GM18858 (cell line): ENCODE results near the gene EPHB2.
"Not testable (repeated sequence)": the region's sequence is repeated elsewhere in the genome, so short reads cannot be mapped to it uniquely, and the experiment has no call there.

ENCODE experiments used
- ATAC-seq: cut with Tn5 transposase; IDR thresholded peaks from one replicate; pipeline ENCODE4 v1.9.1; 2021; ENCODE audit not compliant: unreplicated experiment

Gene EPHB2

DNA sequence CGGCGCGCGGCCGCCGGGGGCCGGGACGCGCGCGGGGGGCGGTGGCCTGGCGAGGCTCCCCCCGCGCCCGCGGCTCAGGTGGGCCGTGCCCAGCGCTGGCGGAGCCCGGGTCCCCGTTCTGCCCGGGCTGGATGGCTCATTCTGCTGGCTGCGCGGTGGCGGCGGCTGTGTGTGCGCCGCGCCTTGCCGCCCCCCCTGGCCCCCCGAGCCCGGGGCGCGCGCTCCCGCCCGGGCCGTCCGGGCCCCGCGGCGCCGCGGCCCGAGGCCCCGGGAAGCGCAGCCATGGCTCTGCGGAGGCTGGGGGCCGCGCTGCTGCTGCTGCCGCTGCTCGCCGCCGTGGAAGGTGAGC is at the start of gene EPHB2:
EPHB2 (plus strand) TSS at position 139 of the 349 bp plus-strand sequence; CDS start at position 283, 144 bp downstream.
- no peak for ATAC-seq

DNA sequence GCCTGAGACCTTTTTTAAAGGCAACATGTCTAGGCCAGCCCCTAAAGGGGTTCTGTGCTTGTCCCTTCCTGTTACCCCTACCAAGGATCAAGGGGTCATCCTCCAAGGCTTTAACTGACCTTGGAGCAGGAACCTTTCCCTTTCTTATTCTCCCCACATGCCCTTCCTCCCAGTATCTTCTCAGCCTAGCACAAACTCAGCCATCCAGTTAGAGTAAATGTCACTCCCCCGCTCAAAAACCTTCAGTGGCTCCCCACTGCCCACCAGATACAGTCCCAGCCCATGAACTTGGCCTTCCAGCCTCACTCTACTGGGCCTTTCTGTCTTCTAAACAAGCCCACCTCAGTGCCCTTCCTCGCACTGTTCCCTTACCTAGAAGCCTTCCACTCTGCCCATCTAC is 48.8 kb upstream of the EPHB2 start:
- no peak for ATAC-seq

DNA sequence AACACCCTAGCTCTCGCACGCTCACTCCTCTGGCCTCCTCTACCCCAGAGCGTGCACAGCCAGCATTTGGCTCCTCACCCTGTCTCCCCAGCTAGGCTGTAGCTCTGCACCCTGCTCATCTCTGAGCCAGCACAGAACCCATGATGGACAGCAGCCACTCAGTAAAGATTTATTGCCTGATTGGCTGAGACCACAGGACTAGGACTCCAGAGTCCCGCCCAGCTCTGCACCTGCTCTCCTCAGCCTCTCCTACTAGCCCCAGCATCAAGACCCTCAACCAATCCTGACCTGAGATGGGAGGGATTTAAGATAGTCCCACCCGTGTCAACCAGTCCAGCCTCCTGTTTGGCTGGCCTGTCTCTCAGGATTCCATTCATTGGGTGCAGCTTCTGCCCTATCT is 48.3 kb upstream of the EPHB2 start:
- ATAC-seq, result no peak

DNA sequence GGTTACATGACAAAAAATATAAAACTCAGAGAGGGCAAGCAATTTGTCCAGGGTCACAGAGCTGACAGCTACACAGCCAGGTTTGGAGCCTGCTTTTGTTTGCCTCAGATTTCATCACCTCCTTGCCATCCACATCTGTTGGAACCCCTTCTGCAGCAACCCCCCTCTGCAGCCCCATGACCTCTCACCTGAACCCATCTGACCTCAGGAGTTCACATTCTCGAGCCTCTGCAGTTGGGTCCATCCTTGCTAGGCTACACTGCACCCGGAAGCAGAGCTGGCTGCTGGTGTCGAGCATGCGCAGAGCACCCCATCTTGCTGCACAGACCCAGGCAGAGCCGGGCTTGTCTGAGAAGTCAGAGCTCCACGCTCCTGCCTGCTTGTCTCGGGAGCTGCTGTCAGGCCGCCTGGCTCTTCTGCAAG is 47.6 kb upstream of the EPHB2 start:
- ATAC-seq, result no peak

DNA sequence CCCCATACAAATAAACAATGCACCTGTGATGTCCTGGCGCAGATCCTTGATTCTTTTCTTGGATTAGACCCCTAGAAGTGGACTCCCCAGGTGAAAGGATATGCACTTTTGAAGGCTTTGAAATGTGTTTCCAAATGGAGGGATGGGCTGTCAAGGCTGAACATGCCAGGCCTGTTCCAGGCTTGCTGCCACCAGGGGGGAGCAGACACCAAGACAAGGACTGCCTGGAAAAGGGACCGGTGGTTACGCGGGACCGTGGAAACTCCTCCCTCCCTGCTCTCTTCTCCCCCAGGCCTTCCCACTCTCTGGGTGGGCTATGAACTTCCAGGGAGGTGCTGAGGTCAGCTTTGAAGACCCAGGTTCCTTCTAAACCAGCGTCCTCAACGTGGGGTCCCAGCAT is 44.9 kb upstream of the EPHB2 start:
- no peak for ATAC-seq

DNA sequence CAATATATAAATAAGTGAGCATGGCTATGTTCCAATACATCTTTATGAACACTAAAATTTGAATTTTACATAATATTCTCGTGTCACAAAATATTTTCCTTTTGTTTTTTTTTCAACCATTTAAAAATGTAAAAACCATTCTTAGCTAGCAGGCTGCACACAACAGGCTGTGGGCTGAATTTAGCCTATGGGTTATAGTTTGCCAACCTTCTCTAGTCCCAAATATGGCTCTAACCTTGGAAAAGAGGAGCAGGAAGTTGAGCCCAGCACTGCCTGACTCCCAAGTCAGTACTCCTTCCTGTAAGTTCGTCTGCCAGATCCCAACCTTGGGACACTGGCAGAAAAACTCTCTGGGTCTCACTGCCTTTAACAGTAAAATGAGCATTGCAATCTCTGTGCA is 44.2 kb upstream of the EPHB2 start:
- no peak for ATAC-seq

DNA sequence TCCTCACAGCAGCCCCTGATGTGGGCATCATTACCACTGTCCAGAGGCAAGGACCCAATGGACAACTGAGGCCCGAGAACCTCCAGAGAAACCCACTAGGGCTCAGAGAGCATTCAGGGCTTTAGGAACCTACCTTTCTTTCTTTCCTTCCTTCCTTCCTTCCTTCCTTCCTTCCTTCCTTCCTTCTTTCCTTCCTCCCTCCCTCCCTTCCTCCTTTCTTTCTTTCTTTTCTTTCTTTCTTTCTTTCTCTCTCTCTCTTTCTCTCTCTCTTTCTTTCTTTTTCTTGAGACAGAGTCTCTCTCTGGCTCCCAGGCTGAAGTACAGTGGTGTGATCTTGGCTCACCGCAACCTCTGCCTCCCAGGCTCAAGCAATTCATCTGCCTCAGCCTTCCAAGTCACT is 41.8 kb upstream of the EPHB2 start:
- not testable (repeated sequence) for ATAC-seq

DNA sequence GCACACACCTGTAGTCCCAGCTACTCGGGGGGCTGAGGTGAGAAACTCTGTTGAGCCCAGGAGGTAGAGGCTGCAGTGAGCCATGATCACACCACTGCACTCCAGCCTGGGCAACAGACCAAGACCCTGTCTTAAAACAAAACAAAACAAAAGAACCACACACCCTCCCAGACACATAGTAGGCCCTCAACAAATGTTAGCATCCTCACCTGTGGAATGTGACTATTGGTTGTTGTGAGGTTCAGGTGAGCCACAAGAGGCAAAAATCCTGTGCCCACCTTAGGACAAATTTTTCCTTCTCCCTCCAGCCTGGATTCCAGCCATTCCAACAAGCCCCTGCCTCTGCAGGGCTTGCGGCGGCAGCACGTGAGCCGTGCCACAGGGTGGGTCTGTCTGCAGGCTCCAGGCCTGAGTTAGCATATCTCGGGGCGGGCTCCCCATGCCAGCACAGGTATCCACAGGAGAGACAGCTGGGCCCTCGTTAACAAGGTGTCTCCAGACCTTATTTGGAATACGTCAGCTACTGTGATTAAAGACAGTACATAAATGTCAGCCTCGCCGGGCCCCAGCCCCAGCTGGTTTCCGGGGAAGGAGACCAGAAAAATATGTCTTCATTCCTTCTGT is 40.2 kb upstream of the EPHB2 start:
- ATAC-seq, result no peak

DNA sequence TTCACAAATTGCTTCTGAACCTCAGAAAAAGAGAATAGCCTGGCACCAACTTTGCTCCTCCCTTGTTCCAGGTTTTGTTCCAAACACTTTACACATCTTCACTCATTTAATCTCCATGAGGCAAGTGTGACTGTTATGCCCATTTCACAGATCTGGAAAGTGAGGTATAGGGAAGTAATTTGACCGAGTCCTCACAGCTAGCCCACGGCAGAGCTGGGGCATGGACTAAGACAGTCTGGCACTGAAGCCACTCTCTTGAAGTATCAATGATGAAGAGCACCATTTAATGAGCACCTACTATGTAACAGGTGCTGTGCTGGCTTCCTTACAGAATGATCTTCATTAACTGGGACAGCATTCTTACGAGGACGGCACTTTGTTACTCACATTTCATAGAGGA is 38.6 kb upstream of the EPHB2 start:
- no peak for ATAC-seq

DNA sequence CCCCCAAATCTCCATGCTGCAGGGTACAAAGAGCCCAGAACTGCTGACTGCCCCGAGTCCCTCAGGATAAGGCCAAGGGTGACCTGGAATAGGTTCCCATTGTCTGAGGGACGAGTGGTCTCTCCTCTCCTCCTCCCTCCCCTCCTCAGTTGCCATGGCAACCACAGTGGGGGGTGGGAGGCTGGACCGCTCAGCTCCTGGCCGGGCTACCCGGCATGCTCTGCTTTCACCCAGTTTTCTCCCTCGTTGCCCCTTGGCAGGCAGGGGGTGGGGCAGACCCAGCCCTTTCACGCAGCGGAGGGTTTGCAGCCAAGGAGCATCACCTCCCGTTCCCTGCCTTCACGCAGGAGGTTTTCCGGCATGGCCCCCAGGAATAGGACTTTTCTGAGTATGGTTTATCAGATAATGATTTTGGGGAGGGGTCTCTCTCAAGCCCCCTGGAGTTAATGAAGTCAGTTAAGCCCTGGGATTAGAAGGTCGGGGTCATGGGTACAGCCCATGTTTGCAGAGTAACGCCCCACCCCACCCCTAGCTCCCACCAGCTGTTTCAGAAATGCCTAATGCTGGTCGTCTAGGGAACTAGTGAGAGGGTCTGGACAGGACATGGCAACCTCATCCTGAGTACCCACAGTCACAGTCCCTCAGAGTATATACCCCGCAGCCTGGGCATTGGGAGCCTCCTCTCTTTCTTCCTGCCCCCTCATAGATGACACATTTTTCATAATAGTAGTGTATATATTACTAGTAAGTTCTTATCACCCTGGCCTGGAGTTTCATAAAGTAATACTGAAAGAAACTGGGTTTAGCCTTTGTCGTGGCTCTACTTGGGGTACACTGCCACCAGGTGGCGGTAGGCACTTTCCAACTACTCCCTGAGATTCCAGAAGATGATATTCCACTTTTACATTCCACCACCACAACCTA is 36.9 kb upstream of the EPHB2 start:
- no peak for ATAC-seq

DNA sequence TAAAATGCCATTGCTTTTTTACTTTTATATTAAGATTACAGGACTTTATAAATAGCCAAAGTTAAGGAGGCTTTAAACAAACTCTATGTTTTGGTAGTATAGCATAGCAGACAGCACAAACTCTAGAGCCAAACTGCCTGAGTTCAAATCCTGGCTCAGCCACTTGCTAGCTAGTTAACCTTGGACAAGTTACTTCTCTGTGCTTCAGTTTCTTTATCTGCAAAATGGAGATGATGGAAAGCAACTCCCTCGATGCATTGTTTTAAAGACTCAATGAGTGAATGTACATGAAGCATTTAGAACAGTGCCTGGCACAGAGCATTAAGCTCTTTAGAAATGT is 36.3 kb upstream of the EPHB2 start:
- ATAC-seq, result no peak

DNA sequence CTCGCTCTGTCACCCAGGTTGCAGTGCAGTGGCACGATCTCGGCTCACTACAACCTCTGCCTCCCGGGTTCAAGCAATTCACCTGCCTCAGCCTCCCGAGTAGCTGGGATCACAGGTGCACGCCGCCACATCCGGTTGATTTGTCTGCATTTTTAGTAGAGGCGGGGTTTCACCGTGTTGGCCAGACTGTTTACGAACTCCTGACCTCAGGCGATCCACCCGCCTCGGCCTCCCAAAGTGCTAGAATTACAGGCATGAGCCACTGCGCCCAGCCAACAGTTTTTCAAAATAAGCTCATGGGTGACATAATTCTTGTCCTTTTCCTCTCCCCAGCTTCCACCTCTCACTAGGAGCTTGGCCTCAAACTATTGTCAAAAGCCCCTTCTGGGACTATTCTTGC is 34.5 kb upstream of the EPHB2 start:
- not testable (repeated sequence) for ATAC-seq

DNA sequence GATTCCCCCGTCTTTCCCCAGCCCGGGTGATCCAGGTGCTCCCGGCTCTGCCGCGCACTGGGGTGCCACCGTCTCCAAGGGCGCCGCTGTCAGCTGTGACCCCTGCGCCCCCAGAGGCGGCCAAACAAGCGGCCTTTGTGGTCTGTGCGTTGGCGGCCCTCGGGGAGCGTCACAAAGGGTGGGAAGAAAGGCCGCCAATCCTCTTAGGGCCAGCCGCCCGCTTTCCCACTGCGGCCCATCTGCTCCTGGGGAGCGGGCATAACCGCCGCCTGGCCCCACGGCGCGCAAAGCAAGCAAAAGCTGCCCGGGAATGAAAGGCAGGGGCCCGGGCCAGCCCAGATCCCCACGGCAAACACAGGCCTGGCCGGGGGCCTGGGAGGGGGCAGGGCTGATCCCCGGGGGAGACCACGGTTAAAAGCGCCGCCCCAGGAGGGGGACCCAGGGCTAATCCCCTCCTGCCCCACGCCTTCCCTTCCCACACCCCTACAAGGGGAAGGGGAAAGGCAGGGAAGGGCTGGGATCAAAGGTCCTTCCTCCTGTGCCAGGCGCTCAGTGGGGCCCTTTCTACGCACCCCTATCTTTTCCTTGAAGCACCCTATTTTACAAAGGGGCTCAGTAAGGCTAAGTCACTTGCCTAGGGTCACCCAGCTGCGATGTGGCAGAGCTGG is 33.6 kb upstream of the EPHB2 start:
- ATAC-seq, result no peak

DNA sequence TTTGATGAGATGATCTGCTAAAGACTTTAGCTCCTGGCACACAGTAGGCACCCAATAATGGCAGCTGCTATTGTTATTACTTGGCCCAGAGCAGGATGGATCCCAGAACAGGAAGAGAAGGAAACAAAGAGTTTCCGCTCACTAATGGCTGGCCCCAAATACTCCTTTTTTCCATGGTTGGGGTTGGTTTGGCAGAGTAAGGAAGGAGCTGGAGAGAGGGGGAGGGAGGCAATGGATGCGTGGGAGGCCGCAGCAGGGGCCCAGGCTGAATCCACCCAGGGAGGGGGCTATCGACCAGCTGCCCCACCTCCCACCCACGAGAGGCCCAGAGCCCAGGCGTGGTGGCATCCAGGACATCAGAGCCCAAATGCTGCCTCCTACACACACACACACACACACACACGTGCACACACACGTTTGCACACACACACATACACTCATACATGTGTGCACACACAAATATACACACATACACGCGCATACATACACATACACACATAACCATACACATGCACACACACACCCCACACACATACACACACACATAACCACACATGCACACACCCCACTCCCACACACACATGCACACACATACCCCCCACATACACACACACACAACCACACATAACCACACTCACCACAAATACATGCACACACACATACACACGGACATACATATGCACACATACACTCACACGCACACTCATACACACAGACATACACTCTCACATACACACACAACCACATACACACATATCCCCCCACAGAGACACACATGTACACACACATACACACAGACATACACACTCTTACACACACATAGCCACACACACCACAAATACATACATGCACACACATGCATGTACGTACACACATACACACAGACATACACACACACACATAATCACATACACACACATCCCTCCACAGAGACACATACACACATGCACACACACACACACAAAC is 32.4 kb upstream of the EPHB2 start:
- ATAC-seq, result no peak

DNA sequence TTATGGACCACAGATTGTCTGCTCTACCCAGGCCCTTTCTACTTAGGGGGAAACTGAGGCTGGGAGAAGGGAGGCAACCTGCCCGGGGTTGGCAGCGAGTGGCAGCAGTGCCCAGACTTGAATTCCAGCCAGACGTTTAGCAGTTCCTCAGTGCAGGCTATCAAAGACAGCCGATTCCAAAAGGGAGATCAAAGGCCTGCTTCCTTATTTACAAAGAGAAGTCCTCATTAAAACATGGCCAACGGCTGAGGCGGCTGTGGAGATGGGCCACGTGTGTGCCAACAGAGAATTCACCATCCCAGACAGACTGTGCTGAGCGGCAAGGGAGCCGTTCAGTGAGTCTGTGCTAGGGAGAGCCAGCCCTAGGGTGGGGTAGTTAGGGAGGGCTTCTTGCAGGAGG is 29.9 kb upstream of the EPHB2 start:
- no peak for ATAC-seq

DNA sequence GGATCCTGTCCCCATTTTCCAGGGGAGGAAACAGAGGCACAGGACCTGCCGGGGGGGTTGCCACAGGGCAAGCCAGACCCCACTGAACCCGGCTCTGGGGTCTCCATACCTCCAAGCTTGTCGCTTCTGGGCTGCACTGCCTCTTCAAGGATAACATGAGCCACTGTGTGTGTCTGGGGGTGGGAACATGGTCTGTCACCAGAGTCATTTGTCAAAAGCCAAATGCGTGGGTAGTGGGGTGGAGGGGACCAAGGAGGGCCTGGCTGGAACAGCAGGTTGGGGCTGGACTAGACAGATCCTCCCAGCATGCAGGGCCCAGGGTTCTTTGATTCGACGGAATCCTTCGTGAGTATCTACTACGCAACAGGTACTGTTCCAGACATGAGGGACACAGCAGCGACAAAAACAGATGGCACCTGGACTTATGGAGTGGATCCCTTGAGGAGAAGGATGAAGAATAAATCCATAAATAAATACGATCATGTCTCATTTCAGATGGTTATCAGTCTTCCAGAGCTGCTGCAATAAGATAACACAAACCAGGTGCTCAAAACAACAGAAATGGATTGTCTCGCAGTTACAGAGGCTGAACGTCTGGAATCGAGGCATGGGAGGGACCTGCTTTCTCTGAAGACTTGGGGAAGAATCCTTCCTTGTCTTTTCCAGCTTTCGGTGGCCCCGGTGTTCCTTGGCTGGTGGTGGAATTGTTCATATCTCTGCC is 28.9 kb upstream of the EPHB2 start:
- no peak for ATAC-seq

DNA sequence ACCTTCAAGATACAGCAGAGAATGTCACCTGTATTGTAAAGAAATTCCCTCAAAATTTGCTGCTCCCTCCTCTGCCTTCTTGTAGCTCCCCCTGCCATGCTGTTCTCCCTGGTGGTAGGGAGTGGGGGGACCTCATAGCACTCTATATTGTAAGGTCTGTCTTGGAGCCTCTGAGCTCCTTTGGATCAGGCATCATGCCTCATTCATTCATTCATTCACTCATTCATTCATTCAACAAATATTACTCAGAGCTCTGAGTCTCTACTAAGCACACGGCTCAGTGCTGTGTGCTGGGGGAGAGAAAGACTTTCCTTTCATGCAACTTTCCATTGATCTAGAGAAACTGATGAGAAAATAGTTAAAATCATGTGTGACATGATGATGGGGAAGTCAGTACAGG is 27.1 kb upstream of the EPHB2 start:
- no peak for ATAC-seq

DNA sequence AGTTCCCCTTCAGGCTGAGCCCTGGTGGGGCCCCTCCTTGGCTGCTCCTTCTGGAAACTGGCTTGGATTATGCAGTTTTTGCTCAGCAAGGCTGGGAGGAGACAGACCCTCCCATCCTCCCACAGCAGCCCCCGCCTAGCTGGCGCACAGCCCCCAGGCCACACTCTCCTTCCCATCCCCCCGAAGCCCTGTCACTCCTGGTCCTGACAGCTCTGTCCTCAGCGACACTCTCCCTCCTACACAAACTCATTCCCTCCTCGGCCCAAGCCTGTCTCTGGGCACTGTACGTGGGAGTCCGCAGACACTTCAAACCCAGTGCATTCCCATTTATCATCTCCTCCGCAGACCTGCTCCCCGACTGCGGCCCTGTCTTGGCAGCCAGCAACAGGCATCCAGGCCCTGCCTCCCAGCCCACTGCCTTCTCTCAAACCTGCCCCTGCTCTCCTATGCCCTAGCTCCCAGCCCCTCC is 25.0 kb upstream of the EPHB2 start:
- no peak for ATAC-seq

DNA sequence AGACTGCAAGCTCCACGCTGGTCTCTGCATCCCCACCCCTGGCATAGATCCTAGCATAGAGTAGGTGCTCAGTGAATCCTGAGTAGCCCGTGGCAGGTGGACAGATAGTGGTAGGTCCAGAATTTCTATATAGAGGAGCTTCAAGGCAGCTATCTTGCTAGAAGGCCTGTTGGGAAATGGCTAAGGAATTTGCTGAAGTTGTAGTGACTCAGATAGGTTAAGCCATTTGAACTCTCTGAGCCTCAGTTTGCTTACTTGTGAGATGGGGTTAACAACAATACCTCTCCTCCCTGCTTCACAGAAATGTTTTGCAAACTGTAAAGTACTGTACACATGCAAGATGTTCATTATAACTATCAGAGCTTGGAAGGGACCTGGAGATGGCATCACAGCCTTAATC is 23.4 kb upstream of the EPHB2 start:
- ATAC-seq, result no peak

DNA sequence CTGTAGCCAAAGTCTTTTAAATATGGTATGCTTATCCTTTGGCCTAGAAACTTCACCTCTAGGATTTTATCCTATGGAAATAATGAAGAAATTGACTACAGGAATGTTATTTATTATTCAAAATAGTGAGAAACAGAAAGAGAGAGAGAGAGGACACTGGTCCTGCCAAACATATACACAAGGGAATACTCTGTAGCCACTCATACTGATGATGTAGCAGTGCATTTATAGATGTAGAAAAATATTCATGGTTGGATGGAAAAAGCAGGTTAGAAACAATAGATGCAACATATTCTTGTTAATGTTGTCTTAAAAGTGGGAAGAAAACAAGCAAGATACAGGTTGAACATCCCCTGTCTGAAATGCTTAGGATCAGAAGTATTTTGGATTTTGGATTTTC is 22.2 kb upstream of the EPHB2 start:
- ATAC-seq, result no peak
